GM21717 (cell line): ENCODE results near the gene RSPH9.

ENCODE experiments used
- ATAC-seq: cut with Tn5 transposase; IDR thresholded peaks from one replicate; pipeline ENCODE4 v1.9.1; 2021; ENCODE audit warnings: mild to moderate bottlenecking, moderate library complexity; ENCODE audit not compliant: unreplicated experiment

The RSPH9 gene

GRCh38 chr6:43667245-43668150, 22.7 kb downstream of the RSPH9 start:
- no peak for ATAC-seq

- ATAC-seq, result peak; percentile 49
Measured at GRCh38 chr6:43668151-43669028, 23.6 kb downstream of the RSPH9 start.

GRCh38 chr6:43669050-43669921, 24.4 kb downstream of the RSPH9 start:
- no peak for ATAC-seq

GRCh38 chr6:43669922-43670622, 25.2 kb downstream of the RSPH9 start:
- ATAC-seq, result no peak

DNA sequence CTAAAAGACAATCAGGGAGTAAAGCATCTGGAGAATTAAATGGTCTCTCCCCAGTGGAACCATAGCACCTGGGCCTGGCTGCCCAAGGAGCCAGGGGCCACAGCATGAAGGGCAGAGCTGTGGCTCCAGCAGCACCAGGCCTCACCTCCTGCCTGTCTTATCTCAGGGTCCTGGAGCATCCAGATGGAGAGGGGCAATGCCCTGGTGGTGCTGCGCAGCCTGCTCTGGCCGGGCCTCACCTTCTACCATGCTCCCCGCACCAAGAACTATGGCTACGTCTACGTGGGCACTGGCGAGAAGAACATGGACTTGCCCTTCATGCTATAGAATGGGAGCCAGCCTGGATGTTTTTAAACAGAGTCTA, 25.8 kb downstream of the RSPH9 start:
- ATAC-seq, result no peak

DNA sequence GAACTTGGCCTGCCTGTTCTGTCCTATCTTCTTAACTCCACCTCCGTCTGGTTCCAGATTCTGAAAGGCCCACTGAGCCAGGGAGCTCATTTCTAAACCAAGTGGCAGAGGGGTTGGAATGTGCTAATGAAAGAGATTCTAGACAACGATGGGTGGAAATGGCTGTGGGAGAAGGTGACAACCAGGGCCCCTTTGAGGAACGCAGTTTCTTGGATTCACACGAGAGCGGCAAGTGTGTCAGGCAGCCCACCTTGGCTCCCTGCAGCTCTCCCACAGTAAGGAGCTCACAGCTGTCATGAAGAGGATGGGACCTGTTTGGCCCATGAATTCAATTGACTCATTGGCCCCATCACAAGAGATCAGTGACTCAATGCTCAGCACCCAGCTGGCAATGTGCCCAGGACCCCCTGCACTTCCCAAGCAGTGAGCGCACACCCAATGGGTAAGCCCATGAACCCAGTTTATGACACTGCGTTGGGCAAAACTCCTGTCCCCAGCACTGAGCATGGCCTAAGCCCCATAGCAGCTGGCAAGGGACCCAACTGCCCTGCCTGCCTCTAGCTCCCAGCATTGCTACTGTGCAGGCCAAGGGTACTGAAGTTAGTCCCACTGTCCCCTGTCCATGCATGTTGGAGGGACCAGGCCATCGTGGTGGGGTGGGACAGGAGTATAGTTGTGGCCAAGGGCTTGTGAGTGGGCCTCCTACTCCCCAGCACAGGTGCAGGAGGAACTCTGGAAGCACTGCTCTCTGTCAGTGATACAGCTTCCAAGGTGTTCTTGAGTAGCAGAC, 26.4 kb downstream of the RSPH9 start:
- ATAC-seq, result no peak

DNA sequence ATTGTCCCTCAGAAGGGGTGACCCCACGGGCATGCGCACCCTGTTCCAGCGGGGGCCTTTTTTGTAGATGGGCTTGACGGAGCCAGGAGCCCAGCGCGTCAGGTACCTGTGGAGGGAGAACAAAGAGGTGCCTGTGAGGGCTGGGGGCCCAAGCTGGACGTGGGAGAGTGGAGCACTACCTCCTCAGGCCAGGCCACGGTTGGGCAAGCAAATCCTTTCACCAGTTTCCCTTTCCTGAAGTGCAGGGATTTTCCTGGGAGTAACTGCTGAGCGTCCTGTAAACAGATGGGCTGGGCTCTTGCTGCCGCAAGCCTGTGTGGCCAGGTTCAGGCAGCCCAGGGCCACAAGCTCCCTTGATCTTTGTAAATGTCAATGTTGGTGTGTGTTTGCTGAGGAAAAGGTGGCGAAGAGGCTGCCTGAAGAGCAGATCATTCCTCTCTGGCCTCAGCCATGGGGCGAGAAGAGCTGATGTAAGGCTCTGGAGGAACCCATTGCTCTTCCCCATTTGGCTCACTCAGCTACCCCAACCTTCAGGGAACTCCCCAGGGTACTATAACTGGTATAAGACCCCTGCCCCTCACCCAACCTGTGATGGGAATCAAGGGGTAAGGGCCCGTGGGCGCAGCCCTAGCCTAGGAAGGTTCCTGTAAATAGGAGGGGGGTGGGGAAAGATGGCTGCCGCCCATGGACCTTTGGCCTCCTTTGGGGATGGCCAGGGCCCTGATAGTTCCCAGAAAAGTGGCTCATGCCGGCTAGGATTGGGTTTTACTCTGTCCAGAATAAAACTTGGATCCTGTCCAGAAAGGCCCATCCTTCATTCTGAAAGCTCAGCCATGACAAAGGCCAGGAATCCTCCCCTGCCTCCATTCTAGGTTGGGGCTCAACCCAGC, 27.2 kb downstream of the RSPH9 start:
- no peak for ATAC-seq

DNA sequence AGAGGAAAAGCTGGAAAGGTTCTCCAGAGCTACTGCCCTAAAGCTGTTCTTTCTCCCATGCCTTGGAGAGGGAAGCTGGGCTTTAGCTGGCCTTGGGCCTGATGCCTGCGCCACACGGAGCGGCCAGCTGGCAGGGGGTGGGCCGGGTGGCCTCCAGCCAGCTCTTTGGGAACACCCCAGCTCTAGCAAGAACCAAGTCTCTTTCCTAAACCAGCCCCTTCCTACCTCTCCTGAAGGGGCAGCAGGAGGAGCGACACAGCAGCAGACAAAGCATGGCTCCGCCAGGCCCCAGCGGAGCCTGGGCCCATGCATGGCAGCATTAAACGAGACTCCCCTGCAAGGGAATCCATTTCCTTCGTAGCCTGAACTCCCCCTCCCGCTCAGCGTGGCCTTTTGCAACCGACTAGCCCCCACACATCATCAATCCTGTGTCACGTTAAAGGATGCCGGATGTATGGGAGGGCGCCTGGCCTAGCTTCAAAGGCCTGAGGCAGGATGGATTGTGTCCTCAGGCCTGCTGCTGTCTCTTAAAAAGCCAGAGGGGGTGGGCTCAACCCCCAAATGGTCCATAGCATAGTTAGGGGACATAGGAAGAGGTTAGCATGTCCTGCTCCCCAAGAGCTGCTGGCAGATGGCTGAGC, 28.7 kb downstream of the RSPH9 start:
- no peak for ATAC-seq

DNA sequence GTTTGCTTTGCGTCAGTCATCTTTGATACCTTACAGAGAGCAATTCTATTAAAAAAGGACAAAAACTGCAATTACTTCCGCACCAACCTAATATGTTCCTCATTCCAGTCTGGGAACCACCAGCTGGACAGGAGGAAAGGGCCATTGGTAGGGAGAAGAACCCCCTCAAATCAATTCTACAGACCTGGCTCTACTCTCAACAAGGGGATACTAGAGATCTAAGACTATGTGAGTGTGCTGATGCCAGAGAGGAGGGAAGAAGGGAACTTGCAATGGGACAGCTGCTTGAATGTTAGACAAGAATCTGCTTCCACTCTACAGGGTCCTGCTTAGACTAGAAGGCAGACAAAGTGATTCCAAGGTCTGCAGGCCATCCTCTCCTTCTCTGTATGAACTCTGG, 29.5 kb downstream of the RSPH9 start:
- no peak for ATAC-seq

DNA sequence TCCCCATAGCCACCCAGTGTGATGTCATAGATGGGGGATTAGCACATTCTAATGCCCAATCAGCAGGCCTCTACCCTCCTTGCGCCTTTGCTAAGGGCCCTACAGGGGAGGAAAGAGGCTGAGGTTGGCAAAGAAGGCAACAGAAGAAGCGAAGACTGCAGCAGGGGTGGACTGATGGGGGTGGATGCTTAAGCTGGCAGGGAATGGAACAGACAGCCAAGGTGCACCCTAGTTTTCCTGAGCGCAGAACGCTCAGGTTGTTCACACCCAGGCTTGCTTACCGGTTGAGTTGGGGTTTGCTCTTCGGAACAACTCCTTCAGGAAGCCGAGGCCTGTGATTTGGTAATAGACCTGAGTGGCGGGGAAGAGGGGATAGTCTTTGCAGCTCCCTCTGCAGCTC, 30.1 kb downstream of the RSPH9 start:
- no peak for ATAC-seq

DNA sequence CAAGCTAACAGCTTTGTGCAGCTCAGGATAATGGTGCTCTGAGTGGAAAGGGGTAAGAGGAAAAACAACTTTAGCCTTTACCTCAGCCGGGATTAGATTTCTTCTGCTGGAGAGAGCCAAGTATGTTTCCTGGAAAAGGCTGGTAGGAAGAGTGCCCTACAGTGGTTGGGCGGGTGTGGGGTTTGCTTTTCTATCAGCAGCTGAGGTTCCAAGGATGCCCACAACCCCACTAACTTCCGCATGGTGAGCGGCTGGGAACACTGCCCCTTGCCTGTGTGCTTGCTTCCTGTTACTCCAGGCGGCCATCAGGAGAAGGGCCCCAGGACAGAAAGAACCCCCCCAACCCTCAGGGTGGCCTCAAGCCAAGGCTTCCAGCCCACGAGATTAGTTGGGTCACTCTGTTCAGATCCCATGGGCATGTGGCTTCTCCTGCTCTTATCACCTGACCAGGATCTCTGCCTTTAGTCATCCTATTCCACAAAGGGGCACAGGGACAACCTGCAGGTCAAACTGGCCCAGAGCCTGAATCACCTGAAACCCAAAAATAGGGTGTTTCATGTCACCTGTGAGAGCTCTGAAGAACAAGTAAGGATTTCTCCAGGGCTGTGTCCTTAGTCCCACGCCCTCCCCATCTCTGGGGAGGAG, 32.2 kb downstream of the RSPH9 start:
- ATAC-seq, result no peak

DNA sequence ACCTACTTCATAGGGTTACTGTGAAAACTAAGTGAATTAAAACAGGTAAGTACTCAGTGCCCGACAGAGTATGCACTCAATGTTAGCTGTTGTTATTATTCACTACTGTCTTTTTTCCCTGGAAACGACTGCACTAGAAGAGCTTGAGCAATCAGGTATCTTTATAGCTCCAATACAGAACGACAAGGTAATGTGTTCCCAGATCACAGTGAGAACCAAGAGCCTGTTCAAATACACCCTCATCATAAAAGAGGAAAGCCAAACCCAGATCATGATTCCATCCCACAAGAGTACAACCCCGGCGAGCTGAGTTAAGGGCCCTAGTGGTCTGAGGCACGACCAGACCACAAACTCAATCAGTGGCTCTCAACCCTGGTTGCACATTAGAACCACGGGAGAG, 32.9 kb downstream of the RSPH9 start:
- no peak for ATAC-seq

- ATAC-seq, result no peak
Measured at GRCh38 chr6:43678341-43678740, 33.5 kb downstream of the RSPH9 start.

- ATAC-seq, result no peak
Measured at GRCh38 chr6:43679057-43679456, 34.2 kb downstream of the RSPH9 start.

- no peak for ATAC-seq
Measured at GRCh38 chr6:43680308-43681200, 35.7 kb downstream of the RSPH9 start.

GRCh38 chr6:43681303-43681702, 36.5 kb downstream of the RSPH9 start:
- ATAC-seq, result no peak
